Activated CD4-positive, alpha-beta T cell treated with anti-CD3 and anti-CD28 coated beads for 36 hours (primary cell): ENCODE results near the gene NFASC. TPM values are rescaled to one million over a fixed set of nuclear protein-coding genes. Genes with fewer than 3 reads are reported as not detected.

Source experiments
- ATAC-seq: fragments of 200-7000 bp; cut with Tn5 transposase; one replicate; pipeline ENCODE4 v1.10.0; 2021; ENCODE audit warnings: mild to moderate bottlenecking, moderate library complexity
- CTCF ChIA-PET: fragments of 350-600 bp; sonication (Branson Sonifier 250); formaldehyde crosslinking; loops from one replicate; lab custom pipeline; 2021; ENCODE audit warnings: antibody characterized with exemption; lab: Charles Lee
- POLR2A ChIA-PET: fragments of 350-600 bp; sonication (Branson Sonifier 250); formaldehyde crosslinking; loops from one replicate; lab custom pipeline; 2021; ENCODE audit warnings: antibody characterized with exemption, inconsistent platforms; lab: Charles Lee
- DNase-seq: peaks from one replicate; pipeline ENCODE4 v3.0.0-alpha.2; 2020
- H3K27ac Mint-ChIP-seq: one replicate; pipeline ENCODE4 v1.8.0; 2021; ENCODE audit warnings: mixed read lengths
- H3K27me3 Mint-ChIP-seq: one replicate; pipeline ENCODE4 v1.8.0; 2021; ENCODE audit warnings: mixed read lengths
- H3K36me3 Mint-ChIP-seq: one replicate; pipeline ENCODE4 v1.8.0; 2021; ENCODE audit warnings: low read depth, mixed read lengths
- H3K4me1 Mint-ChIP-seq: one replicate; pipeline ENCODE4 v1.8.0; 2021; ENCODE audit warnings: mixed read lengths
- H3K4me3 Mint-ChIP-seq: one replicate; pipeline ENCODE4 v1.8.0; 2021; ENCODE audit warnings: mild to moderate bottlenecking, moderate library complexity, mixed read lengths
- H3K9me3 Mint-ChIP-seq: one replicate; pipeline ENCODE4 v1.8.0; 2021; ENCODE audit warnings: low read depth, mixed read lengths
- intact Hi-C, 2 experiments: fragments of 100-400 bp; cut with DNase I in 1 of 2; cut with micrococcal nuclease in 1 of 2; formaldehyde crosslinking; loops; one replicate each; pipeline versions ENCODE4 v1.14.2 to v1.15.1; 2022 to 2024; cut with DNase I, micrococcal nuclease
- total RNA-seq, 2 experiments: library from RNA; stranded (reverse); gene quantifications; one replicate each; pipeline ENCODE4 v1.2.3, GENCODE V29; 2021

Gene NFASC
- total RNA-seq, 2 experiments from 2014 or later = 0.33 to 0.48 TPM

GRCh38 chr1:204992998-204993314 is 122.3 kb downstream of the NFASC start:
- Mint-ChIP-seq H3K4me1 (peaks cover 11% of the 10 kb centered on the region), H3K9me3 (no peaks in the 10 kb centered on the region), H3K4me3 (no peak overlapping the region), H3K36me3 (no peaks in the 10 kb centered on the region), H3K27me3 (peaks cover 5% of the 10 kb centered on the region), H3K27ac (no peak overlapping the region)
- intact Hi-C loops = no loop called here
- DNase-seq = no peak
- ATAC-seq = no peak
- CTCF ChIA-PET = interaction anchor here (0.7 to 3.9 kb wide), 5 partner anchors 8 to 254 kb away, joined by 3 to 27 read pairs (median 3); no protein-coding TSS in a partner anchor
- POLR2A ChIA-PET = interaction anchor here (0.6 kb wide), 1 partner anchor 13 kb away, joined by 3 read pairs; no protein-coding TSS in a partner anchor

GRCh38 chr1:204994086-204994862 is 123.6 kb downstream of the NFASC start:
- CTCF ChIA-PET = interaction anchor here (1.1 to 3.9 kb wide), 2 partner anchors 67 to 252 kb away, joined by 4 to 27 read pairs; no protein-coding TSS in a partner anchor
- no peaks in the 10 kb centered on the region for H3K9me3 Mint-ChIP-seq
- H3K27ac Mint-ChIP-seq = no peak overlapping the region
- no peak overlapping the region for H3K4me3 Mint-ChIP-seq
- DNase-seq (no peak), ATAC-seq (no peak)
- H3K27me3 Mint-ChIP-seq = peaks cover 2% of the 10 kb centered on the region
- H3K36me3 Mint-ChIP-seq = no peaks in the 10 kb centered on the region
- POLR2A ChIA-PET = no interaction called here
- intact Hi-C loops = no loop called here
- H3K4me1 Mint-ChIP-seq = peaks cover 11% of the 10 kb centered on the region

- Mint-ChIP-seq H3K4me1 (peaks cover 11% of the 10 kb centered on the region), H3K4me3 (no peak overlapping the region), H3K27me3 (no peaks in the 10 kb centered on the region), H3K9me3 (no peaks in the 10 kb centered on the region), H3K27ac (no peak overlapping the region), H3K36me3 (no peaks in the 10 kb centered on the region)
- ChIA-PET CTCF (interaction anchor here (0.8 to 1.8 kb wide), 2 partner anchors 8 to 65 kb away, joined by 4 to 6 read pairs; no protein-coding TSS in a partner anchor), POLR2A (no interaction called here)
- DNase-seq (no peak), ATAC-seq (no peak)
- intact Hi-C loops = no loop called here
Observed at GRCh38 chr1:204996981-204997380, 126.3 kb downstream of the NFASC start.

GRCh38 chr1:204997591-204998355 is 127.1 kb downstream of the NFASC start:
- ATAC-seq (no peak), DNase-seq (no peak)
- Mint-ChIP-seq H3K27me3 (no peaks in the 10 kb centered on the region), H3K4me1 (peaks cover 4% of the 10 kb centered on the region), H3K9me3 (no peaks in the 10 kb centered on the region), H3K27ac (no peak overlapping the region), H3K36me3 (no peaks in the 10 kb centered on the region), H3K4me3 (no peak overlapping the region)
- intact Hi-C loops = no loop called here
- ChIA-PET CTCF (interaction anchor here (0.8 to 1.8 kb wide), 2 partner anchors 9 to 64 kb away, joined by 4 to 6 read pairs; no protein-coding TSS in a partner anchor), POLR2A (interaction anchor here (0.6 kb wide), 1 partner anchor 42 kb away, joined by 3 read pairs; no protein-coding TSS in a partner anchor)

GRCh38 chr1:205001162-205001561 is 130.5 kb downstream of the NFASC start:
- no peak overlapping the region for H3K4me3 Mint-ChIP-seq
- intact Hi-C loops = no loop called here
- CTCF ChIA-PET = interaction anchor here (0.6 to 0.9 kb wide), 2 partner anchors 9 to 12 kb away, joined by 3 read pairs; no protein-coding TSS in a partner anchor

GRCh38 chr1:205002705-205003104 is 132.0 kb downstream of the NFASC start:
- no peak for DNase-seq
- Mint-ChIP-seq H3K4me3 (no peak overlapping the region), H3K27ac (no peak overlapping the region), H3K4me1 (no peaks in the 10 kb centered on the region), H3K36me3 (no peaks in the 10 kb centered on the region), H3K9me3 (no peaks in the 10 kb centered on the region), H3K27me3 (no peaks in the 10 kb centered on the region)
- no peak for ATAC-seq
- CTCF ChIA-PET = interaction anchor here (0.9 to 1.1 kb wide), 2 partner anchors 15 to 60 kb away, joined by 3 to 4 read pairs; no protein-coding TSS in a partner anchor
- POLR2A ChIA-PET = no interaction called here
- intact Hi-C loops = no loop called here

More at GRCh38 chr1:205001162-205001561, 130.5 kb downstream of the NFASC start:
- Mint-ChIP-seq H3K4me1 (no peaks in the 10 kb centered on the region), H3K27me3 (no peaks in the 10 kb centered on the region), H3K27ac (no peak overlapping the region), H3K36me3 (no peaks in the 10 kb centered on the region), H3K9me3 (no peaks in the 10 kb centered on the region)
- no peak for DNase-seq
- no peak for ATAC-seq
- POLR2A ChIA-PET = no interaction called here

- no peaks in the 10 kb centered on the region for H3K9me3 Mint-ChIP-seq
- ChIA-PET CTCF (no interaction called here), POLR2A (no interaction called here)
- intact Hi-C loops = no loop called here
- H3K4me3 Mint-ChIP-seq = no peak overlapping the region
- DNase-seq (no peak), ATAC-seq (no peak)
- no peaks in the 10 kb centered on the region for H3K36me3 Mint-ChIP-seq
- no peaks in the 10 kb centered on the region for H3K27me3 Mint-ChIP-seq
- no peak overlapping the region for H3K27ac Mint-ChIP-seq
- H3K4me1 Mint-ChIP-seq = no peaks in the 10 kb centered on the region
Observed at GRCh38 chr1:205003358-205004131, 132.9 kb downstream of the NFASC start.

GRCh38 chr1:205004351-205004750 is 133.7 kb downstream of the NFASC start:
- CTCF ChIA-PET = no interaction called here
- Mint-ChIP-seq H3K4me3 (no peak overlapping the region), H3K36me3 (no peaks in the 10 kb centered on the region), H3K27ac (no peak overlapping the region), H3K4me1 (no peaks in the 10 kb centered on the region), H3K9me3 (no peaks in the 10 kb centered on the region), H3K27me3 (no peaks in the 10 kb centered on the region)
- intact Hi-C loops = no loop called here
- POLR2A ChIA-PET = no interaction called here
- no peak for DNase-seq
- ATAC-seq = no peak

GRCh38 chr1:205008896-205009295 is 138.2 kb downstream of the NFASC start:
- intact Hi-C loops = no loop called here
- H3K27me3 Mint-ChIP-seq = no peaks in the 10 kb centered on the region
- no peak for ATAC-seq
- H3K27ac Mint-ChIP-seq = no peak overlapping the region
- H3K4me3 Mint-ChIP-seq = no peak overlapping the region
- ChIA-PET POLR2A (no interaction called here), CTCF (interaction anchor here (0.7 kb wide), 1 partner anchor 19 kb away, joined by 3 read pairs; no protein-coding TSS in a partner anchor)
- H3K4me1 Mint-ChIP-seq = no peaks in the 10 kb centered on the region
- no peaks in the 10 kb centered on the region for H3K9me3 Mint-ChIP-seq
- no peak for DNase-seq
- H3K36me3 Mint-ChIP-seq = no peaks in the 10 kb centered on the region

GRCh38 chr1:205009670-205010069 is 139.0 kb downstream of the NFASC start:
- no peaks in the 10 kb centered on the region for H3K27me3 Mint-ChIP-seq
- DNase-seq (no peak), ATAC-seq (no peak)
- H3K4me3 Mint-ChIP-seq = no peak overlapping the region
- H3K4me1 Mint-ChIP-seq = no peaks in the 10 kb centered on the region
- no peak overlapping the region for H3K27ac Mint-ChIP-seq
- H3K36me3 Mint-ChIP-seq = no peaks in the 10 kb centered on the region
- ChIA-PET CTCF (no interaction called here), POLR2A (no interaction called here)
- intact Hi-C loops = no loop called here
- H3K9me3 Mint-ChIP-seq = no peaks in the 10 kb centered on the region
